Measurements from ENCODE around the gene TFDP3.

TFDP3 gene

GRCh38 chrX:133232331-133232730 is 14.2 kb upstream of the TFDP3 start:
- TF ChIP-seq CEBPB (IDR thresholded peaks at IDR 0.05) (no peak), RAD21 (IDR thresholded peaks at IDR 0.05; ENCODE audit: low read depth) (no peak), EP300 (IDR thresholded peaks at IDR 0.05; ENCODE audit: borderline replicate concordance) (no peak), MAX (IDR thresholded peaks at IDR 0.05) (no peak), NFIC (IDR thresholded peaks at IDR 0.05) (no peak), FOXM1 (IDR thresholded peaks at IDR 0.05; ENCODE audit: borderline replicate concordance, low read depth) (no peak), CREB1 (IDR thresholded peaks at IDR 0.05; ENCODE audit: low read depth) (no peak), ZBTB7A (IDR thresholded peaks at IDR 0.05; ENCODE audit: low read depth) (no peak), EGR1 (IDR thresholded peaks at IDR 0.05) (no peak), TAF1 (IDR thresholded peaks at IDR 0.05; ENCODE audit: low read depth) (no peak), USF1 (IDR thresholded peaks at IDR 0.05) (no peak), REST (IDR thresholded peaks at IDR 0.05; ENCODE audit: low read depth) (no peak)

GRCh38 chrX:133229361-133229760 is 11.2 kb upstream of the TFDP3 start:
- TF ChIP-seq USF1 (IDR thresholded peaks at IDR 0.05) (no peak), NFIC (IDR thresholded peaks at IDR 0.05) (no peak), REST (IDR thresholded peaks at IDR 0.05; ENCODE audit: low read depth) (no peak), TEAD4 (IDR thresholded peaks at IDR 0.05) (0 out of 2 replicates have a peak, but pooled peaks have one; percentile 6), MAX (IDR thresholded peaks at IDR 0.05) (no peak), RAD21 (IDR thresholded peaks at IDR 0.05; ENCODE audit: low read depth) (no peak)

- TF ChIP-seq USF1 (IDR thresholded peaks at IDR 0.05) (no peak), RAD21 (IDR thresholded peaks at IDR 0.05; ENCODE audit: low read depth) (peak; percentile 65), TAF1 (IDR thresholded peaks at IDR 0.05; ENCODE audit: low read depth) (no peak)
Observed at GRCh38 chrX:133215747-133216146, 2.4 kb downstream of the TFDP3 start.

- TF ChIP-seq TCF12 (IDR thresholded peaks at IDR 0.05; ENCODE audit: low read depth): no peak
- TF ChIP-seq NFIC (IDR thresholded peaks at IDR 0.05): no peak
- no peak for TF ChIP-seq EGR1 (IDR thresholded peaks at IDR 0.05)
- TF ChIP-seq FOXM1 (IDR thresholded peaks at IDR 0.05; ENCODE audit: borderline replicate concordance, low read depth): no peak
- no peak for TF ChIP-seq MAX (IDR thresholded peaks at IDR 0.05)
- TF ChIP-seq TAF1 (IDR thresholded peaks at IDR 0.05; ENCODE audit: low read depth): no peak
- no peak for TF ChIP-seq CEBPB (IDR thresholded peaks at IDR 0.05)
- TF ChIP-seq REST (IDR thresholded peaks at IDR 0.05; ENCODE audit: low read depth): no peak
- TF ChIP-seq TEAD4 (IDR thresholded peaks at IDR 0.05): no peak
- TF ChIP-seq RAD21 (IDR thresholded peaks at IDR 0.05; ENCODE audit: low read depth): no peak
- TF ChIP-seq ZBTB7A (IDR thresholded peaks at IDR 0.05; ENCODE audit: low read depth): no peak
- TF ChIP-seq USF1 (IDR thresholded peaks at IDR 0.05): no peak
Observed at GRCh38 chrX:133215017-133215416, 3.1 kb downstream of the TFDP3 start.
